B cell (primary cell): Measurements from ENCODE around the gene TOX2.

ENCODE experiments used
- EZH2 ChIP-seq: IDR thresholded peaks from 2 replicates; pipeline ENCODE4 v1.6.1; 2012; ENCODE audit warnings: borderline replicate concordance, low read depth, mild to moderate bottlenecking, moderate library complexity, low read length; ENCODE audit not compliant: insufficient read depth, poor library complexity, severe bottlenecking
- TF ChIP-seq, protein P1 (sequence below): fragments of 200-600 bp; IDR thresholded peaks from one replicate; pipeline ENCODE4 v1.8.0; 2022; ENCODE audit warnings: antibody characterized with exemption, mild to moderate bottlenecking

DNA sequence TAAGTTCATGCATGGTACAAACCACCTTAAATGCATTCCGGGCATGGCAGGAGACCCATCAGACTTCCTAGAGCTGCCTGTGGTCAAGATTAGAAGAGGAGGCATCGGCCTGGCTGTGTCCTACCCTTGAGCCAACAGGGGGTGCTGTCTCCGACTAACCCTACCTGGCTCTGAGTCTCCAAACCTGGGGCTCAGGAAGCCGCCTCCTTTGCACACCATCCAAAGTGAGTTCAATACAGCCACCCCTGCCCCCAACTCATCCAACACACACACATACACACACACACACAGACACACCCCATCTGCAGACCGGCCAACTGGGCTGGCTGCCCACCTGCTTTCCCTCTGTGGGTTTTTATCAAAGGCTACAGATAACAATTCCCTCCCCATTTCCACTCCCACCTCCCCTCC, 195.3 kb downstream of the TOX2 start:
- TF ChIP-seq, protein P1, sequence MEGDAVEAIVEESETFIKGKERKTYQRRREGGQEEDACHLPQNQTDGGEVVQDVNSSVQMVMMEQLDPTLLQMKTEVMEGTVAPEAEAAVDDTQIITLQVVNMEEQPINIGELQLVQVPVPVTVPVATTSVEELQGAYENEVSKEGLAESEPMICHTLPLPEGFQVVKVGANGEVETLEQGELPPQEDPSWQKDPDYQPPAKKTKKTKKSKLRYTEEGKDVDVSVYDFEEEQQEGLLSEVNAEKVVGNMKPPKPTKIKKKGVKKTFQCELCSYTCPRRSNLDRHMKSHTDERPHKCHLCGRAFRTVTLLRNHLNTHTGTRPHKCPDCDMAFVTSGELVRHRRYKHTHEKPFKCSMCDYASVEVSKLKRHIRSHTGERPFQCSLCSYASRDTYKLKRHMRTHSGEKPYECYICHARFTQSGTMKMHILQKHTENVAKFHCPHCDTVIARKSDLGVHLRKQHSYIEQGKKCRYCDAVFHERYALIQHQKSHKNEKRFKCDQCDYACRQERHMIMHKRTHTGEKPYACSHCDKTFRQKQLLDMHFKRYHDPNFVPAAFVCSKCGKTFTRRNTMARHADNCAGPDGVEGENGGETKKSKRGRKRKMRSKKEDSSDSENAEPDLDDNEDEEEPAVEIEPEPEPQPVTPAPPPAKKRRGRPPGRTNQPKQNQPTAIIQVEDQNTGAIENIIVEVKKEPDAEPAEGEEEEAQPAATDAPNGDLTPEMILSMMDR = no peak
- no peak for TF ChIP-seq EZH2
